ENCODE data around the gene HES5. TPM values are rescaled to one million over a fixed set of nuclear protein-coding genes. Genes with fewer than 3 reads are reported as not detected.

The HES5 gene
- total and polyA plus RNA-seq, 10 of the 15 experiments (the other 5 are each of a cell fraction or from before 2014, with no cell fraction given) = 0.12 to 0.15 TPM; not detected in 8

DNA sequence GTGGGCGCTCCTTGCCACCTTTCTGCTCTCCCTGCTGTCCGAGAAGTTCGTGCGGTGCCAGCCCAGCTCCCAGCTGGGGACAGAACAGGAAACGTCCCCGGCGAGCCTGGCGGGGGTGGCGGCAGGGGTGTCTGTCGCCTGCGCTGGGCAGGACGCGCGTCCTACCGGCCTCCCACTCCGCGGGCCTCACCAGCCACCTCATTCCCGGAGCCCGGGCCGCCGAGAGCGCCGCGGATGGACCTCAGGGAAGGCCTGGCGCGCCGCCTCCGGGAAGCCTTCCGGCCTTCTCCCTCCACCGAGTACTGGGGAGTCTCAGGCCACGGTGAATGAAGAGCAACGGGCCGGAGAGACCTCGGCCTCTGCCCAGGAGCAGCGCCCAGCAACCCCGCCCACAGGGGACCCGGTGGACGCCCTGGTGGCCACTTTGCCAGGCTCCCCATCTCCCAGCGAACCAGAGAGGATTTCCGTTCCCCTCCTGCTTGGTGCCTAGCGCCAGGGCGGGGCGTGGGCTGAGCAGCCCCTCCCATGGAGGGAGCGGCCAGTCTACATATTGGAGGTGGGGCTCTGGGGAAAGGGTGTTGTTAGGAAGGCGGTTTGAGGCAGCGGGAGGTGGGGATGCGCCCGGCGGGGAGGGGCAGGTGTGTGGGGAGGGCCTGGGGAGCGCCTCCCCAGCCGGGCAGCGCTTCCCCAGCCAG lies 16.6 kb upstream of the HES5 start (continued):
- TF ChIP-seq, protein P1, sequence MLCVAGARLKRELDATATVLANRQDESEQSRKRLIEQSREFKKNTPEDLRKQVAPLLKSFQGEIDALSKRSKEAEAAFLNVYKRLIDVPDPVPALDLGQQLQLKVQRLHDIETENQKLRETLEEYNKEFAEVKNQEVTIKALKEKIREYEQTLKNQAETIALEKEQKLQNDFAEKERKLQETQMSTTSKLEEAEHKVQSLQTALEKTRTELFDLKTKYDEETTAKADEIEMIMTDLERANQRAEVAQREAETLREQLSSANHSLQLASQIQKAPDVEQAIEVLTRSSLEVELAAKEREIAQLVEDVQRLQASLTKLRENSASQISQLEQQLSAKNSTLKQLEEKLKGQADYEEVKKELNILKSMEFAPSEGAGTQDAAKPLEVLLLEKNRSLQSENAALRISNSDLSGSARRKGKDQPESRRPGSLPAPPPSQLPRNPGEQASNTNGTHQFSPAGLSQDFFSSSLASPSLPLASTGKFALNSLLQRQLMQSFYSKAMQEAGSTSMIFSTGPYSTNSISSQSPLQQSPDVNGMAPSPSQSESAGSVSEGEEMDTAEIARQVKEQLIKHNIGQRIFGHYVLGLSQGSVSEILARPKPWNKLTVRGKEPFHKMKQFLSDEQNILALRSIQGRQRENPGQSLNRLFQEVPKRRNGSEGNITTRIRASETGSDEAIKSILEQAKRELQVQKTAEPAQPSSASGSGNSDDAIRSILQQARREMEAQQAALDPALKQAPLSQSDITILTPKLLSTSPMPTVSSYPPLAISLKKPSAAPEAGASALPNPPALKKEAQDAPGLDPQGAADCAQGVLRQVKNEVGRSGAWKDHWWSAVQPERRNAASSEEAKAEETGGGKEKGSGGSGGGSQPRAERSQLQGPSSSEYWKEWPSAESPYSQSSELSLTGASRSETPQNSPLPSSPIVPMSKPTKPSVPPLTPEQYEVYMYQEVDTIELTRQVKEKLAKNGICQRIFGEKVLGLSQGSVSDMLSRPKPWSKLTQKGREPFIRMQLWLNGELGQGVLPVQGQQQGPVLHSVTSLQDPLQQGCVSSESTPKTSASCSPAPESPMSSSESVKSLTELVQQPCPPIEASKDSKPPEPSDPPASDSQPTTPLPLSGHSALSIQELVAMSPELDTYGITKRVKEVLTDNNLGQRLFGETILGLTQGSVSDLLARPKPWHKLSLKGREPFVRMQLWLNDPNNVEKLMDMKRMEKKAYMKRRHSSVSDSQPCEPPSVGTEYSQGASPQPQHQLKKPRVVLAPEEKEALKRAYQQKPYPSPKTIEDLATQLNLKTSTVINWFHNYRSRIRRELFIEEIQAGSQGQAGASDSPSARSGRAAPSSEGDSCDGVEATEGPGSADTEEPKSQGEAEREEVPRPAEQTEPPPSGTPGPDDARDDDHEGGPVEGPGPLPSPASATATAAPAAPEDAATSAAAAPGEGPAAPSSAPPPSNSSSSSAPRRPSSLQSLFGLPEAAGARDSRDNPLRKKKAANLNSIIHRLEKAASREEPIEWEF (IDR thresholded peaks at IDR 0.05; ENCODE audit: insufficient replicate concordance, low read depth, low read length) = no peak
- TF ChIP-seq NR2C2 (IDR thresholded peaks at IDR 0.05; ENCODE audit: borderline replicate concordance, control insufficient read depth, insufficient read length, low read depth) (no peak), TAF1 (IDR thresholded peaks at IDR 0.05; ENCODE audit: borderline replicate concordance, low read depth, low read length) (no peak), ZNF217 (IDR thresholded peaks at IDR 0.05) (peak; percentile 71; the same call in 1 of the 2 replicates), RCOR1 (conservative IDR thresholded peaks at IDR 0.05; ENCODE audit: low read depth, low read length) (no peak), KAT2A (conservative IDR thresholded peaks at IDR 0.05; ENCODE audit: control insufficient read depth, low read depth, low read length) (no peak), ZSCAN29 (IDR thresholded peaks at IDR 0.05) (no peak), CHD2 (IDR thresholded peaks at IDR 0.05; ENCODE audit: borderline replicate concordance, low read depth, low read length) (no peak), ZNF622 (IDR thresholded peaks at IDR 0.05) (no peak), SUZ12 (IDR thresholded peaks at IDR 0.05; ENCODE audit: unreplicated experiment) (no peak), SMC3 (IDR thresholded peaks at IDR 0.05; ENCODE audit: borderline replicate concordance, low read length) (no peak), SMARCA5 (IDR thresholded peaks at IDR 0.05) (peak; percentile 90), ETV6 (conservative IDR thresholded peaks at IDR 0.05 in 1 of 2, IDR thresholded peaks at IDR 0.05 in 1 of 2; ENCODE audit: borderline replicate concordance in 1 of 2, low read depth in 1 of 2) (no peak), SMAD1 (IDR thresholded peaks at IDR 0.05; ENCODE audit: low read depth, partially characterized antibody) (no peak), WRNIP1 (IDR thresholded peaks at IDR 0.05; ENCODE audit: borderline replicate concordance, low read depth, low read length) (no peak), HDGF (IDR thresholded peaks at IDR 0.05) (peak; percentile 94), PML (IDR thresholded peaks at IDR 0.05; ENCODE audit: low read length) (peak; percentile 84; the same call in 1 of the 2 replicates)
- TF ChIP-seq, protein P2, sequence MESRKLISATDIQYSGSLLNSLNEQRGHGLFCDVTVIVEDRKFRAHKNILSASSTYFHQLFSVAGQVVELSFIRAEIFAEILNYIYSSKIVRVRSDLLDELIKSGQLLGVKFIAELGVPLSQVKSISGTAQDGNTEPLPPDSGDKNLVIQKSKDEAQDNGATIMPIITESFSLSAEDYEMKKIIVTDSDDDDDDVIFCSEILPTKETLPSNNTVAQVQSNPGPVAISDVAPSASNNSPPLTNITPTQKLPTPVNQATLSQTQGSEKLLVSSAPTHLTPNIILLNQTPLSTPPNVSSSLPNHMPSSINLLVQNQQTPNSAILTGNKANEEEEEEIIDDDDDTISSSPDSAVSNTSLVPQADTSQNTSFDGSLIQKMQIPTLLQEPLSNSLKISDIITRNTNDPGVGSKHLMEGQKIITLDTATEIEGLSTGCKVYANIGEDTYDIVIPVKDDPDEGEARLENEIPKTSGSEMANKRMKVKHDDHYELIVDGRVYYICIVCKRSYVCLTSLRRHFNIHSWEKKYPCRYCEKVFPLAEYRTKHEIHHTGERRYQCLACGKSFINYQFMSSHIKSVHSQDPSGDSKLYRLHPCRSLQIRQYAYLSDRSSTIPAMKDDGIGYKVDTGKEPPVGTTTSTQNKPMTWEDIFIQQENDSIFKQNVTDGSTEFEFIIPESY (IDR thresholded peaks at IDR 0.05) = no peak
- TF ChIP-seq, protein P3, sequence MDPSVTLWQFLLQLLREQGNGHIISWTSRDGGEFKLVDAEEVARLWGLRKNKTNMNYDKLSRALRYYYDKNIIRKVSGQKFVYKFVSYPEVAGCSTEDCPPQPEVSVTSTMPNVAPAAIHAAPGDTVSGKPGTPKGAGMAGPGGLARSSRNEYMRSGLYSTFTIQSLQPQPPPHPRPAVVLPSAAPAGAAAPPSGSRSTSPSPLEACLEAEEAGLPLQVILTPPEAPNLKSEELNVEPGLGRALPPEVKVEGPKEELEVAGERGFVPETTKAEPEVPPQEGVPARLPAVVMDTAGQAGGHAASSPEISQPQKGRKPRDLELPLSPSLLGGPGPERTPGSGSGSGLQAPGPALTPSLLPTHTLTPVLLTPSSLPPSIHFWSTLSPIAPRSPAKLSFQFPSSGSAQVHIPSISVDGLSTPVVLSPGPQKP (IDR thresholded peaks at IDR 0.05; ENCODE audit: low read depth, low read length) = no peak
